Measurements from ENCODE around the gene CNPPD1. TPM values are rescaled to one million over a fixed set of nuclear protein-coding genes. Genes with fewer than 3 reads are reported as not detected.

The CNPPD1 gene
- total and polyA plus RNA-seq, 2 of the 8 experiments (the other 6 are each of a cell fraction or from before 2014, with no cell fraction given), result 32.9 to 35.9 TPM

GRCh38 chr2:219125886-219126270, 50.8 kb downstream of the CNPPD1 start:
- H3K18ac ChIP-seq (ENCODE audit: extremely low read depth, low read length), result no peak overlapping the region
- H2BK15ac ChIP-seq (ENCODE audit: low read length), result no peak overlapping the region
- no peak overlapping the region for H2BK120ac ChIP-seq (replicated peaks; ENCODE audit: low read depth, low read length)
- H3K23me2 ChIP-seq (ENCODE audit: low read depth, low read length), result no peaks in the 10 kb centered on the region
- no peak overlapping the region for H4K8ac ChIP-seq (ENCODE audit: extremely low read depth, insufficient read depth, low read length)
- no peak overlapping the region for H4K91ac ChIP-seq (replicated peaks; ENCODE audit: insufficient read length, low read length)
- no peak overlapping the region for H3K56ac ChIP-seq (replicated peaks; ENCODE audit: insufficient read length, low read depth, low read length)
- no peak overlapping the region for H3K23ac ChIP-seq (ENCODE audit: insufficient read length)
- no peak overlapping the region for H2BK12ac ChIP-seq (ENCODE audit: low read depth, low read length)
- TF ChIP-seq POLR2AphosphoS5 (IDR thresholded peaks at IDR 0.05; ENCODE audit: low read depth, low read length), result no peak
- no peak for TF ChIP-seq EZH2 (IDR thresholded peaks at IDR 0.05; ENCODE audit: low read depth, low read length, severe bottlenecking)
- no peak for TF ChIP-seq CHD1 (IDR thresholded peaks at IDR 0.05; ENCODE audit: low read depth, low read length)
- TF ChIP-seq CBX8 (IDR thresholded peaks at IDR 0.05; ENCODE audit: borderline replicate concordance, low read depth, low read length), result no peak
- no peak for TF ChIP-seq HDAC6 (IDR thresholded peaks at IDR 0.05; ENCODE audit: low read depth, low read length)
- no peak for TF ChIP-seq CHD2 (IDR thresholded peaks at IDR 0.05; ENCODE audit: low read length)
- no peak for TF ChIP-seq RFX5 (IDR thresholded peaks at IDR 0.05; ENCODE audit: borderline replicate concordance, low read depth, low read length)
- H4K20me1 ChIP-seq (replicated peaks in 1 of 2; ENCODE audit: control insufficient read depth in 1 of 2, insufficient read depth in 2 of 2, low read length in 2 of 2), result no peaks in the 10 kb centered on the region
- no peak overlapping the region for H3K27ac ChIP-seq (ENCODE audit: low read depth, low read length)
- no peaks in the 10 kb centered on the region for H3K79me1 ChIP-seq (ENCODE audit: low read depth, low read length)
- FAIRE-seq (no peak), DNase-seq (ENCODE audit: low read depth in 1 of 2, low spot score in 2 of 2) (no peak)
- H3K4me1 ChIP-seq (replicated peaks in 1 of 4; ENCODE audit: control insufficient read depth in 3 of 4, insufficient read depth in 4 of 4, low read length in 3 of 4), result no peaks in the 10 kb centered on the region; a peak in 2 of 7 replicates
- H2AFZ ChIP-seq (ENCODE audit: low read length), result no peak overlapping the region
- CTCF ChIA-PET (ENCODE audit: partially characterized antibody), result interaction anchor here (0.8 to 37.2 kb wide), 6 partner anchors 16 to 146 kb away, joined by 3 to 1777 read pairs (median 114); partner anchors contain the start of genes CFAP65 and IHH
- no peak overlapping the region for H3K4me2 ChIP-seq (ENCODE audit: insufficient read depth in 1 of 2, low read depth in 2 of 2, low read length in 2 of 2)
- no peak overlapping the region for H2BK20ac ChIP-seq (ENCODE audit: low read length)
- no peaks in the 10 kb centered on the region for H3K79me2 ChIP-seq (ENCODE audit: control insufficient read depth in 1 of 2, insufficient read depth in 2 of 2, low read length in 2 of 2)
- no peak overlapping the region for H3K9ac ChIP-seq (replicated peaks in 1 of 4; ENCODE audit: extremely low read depth in 1 of 4, low read depth in 3 of 4, low read length in 3 of 4)
- no peaks in the 10 kb centered on the region for H3K27me3 ChIP-seq (replicated peaks in 1 of 4; ENCODE audit: control insufficient read depth in 3 of 4, extremely low read depth in 1 of 4, insufficient read depth in 3 of 4, low read length in 3 of 4)
- no peaks in the 10 kb centered on the region for H3K36me3 ChIP-seq (ENCODE audit: control insufficient read depth in 2 of 4, insufficient read depth in 4 of 4, low read length in 3 of 4)
- no peak overlapping the region for H4K5ac ChIP-seq (ENCODE audit: insufficient read length, low read depth, low read length)
- H3K4ac ChIP-seq (replicated peaks; ENCODE audit: insufficient read length, low read depth, low read length), result no peak overlapping the region
- no peak overlapping the region for H2AK5ac ChIP-seq (ENCODE audit: low read depth, low read length)
- H3K4me3 ChIP-seq (ENCODE audit: extremely low read depth in 1 of 4, insufficient read depth in 2 of 4, low read depth in 3 of 4, low read length in 4 of 4), result no peak overlapping the region
- H3K14ac ChIP-seq (ENCODE audit: insufficient read length), result no peak overlapping the region
- H2BK5ac ChIP-seq (ENCODE audit: low read depth, low read length), result no peak overlapping the region
- POLR2A ChIA-PET (ENCODE audit: partially characterized antibody), result no interaction called here
- 82% methylated on average over 1 of the region's 1 CpG; no CpG with 5 or more reads in 1 of the 2 experiments for WGBS, 2 experiments (ENCODE audit: extremely low coverage in 1 of 2, insufficient coverage in 1 of 2, insufficient read length in 1 of 2, insufficient replicate concordance in 2 of 2, low coverage in 1 of 2, low lambda C conversion rate in 2 of 2, missing lambda C conversion rate in 1 of 2)
- no peaks in the 10 kb centered on the region for H3K9me3 ChIP-seq (ENCODE audit: insufficient read depth in 2 of 2, low read depth in 1 of 2, low read length in 1 of 2)

All from H1 (cell line).